ENCODE data around the gene NOM1.

- TF ChIP-seq CTCF (IDR thresholded peaks at IDR 0.05) (no peak), EP300 (IDR thresholded peaks at IDR 0.05) (no peak)
Observed at GRCh38 chr7:157016024-157016351, 66.5 kb downstream of the NOM1 start.

Measured in esophagus muscularis mucosa (tissue), 3 donors.